ENCODE data around the gene GATAD1.
A peak's percentile ranks its signal among the peaks of the same experiment; 100 is the strongest.

GATAD1 gene

GRCh38 chr7:92417913-92418312 is 29.4 kb upstream of the GATAD1 start:
- no peak overlapping the region for H3K4me3 ChIP-seq (ENCODE audit: low read depth, low read length)
- H3K9me3 ChIP-seq (ENCODE audit: control insufficient read depth, insufficient read depth, low read depth, low read length): no peaks in the 10 kb centered on the region
- peaks cover 3% of the 10 kb centered on the region; the same call in 1 of the 2 replicates for H3K4me1 ChIP-seq (ENCODE audit: control insufficient read depth, insufficient read depth, low read length)
- no peak overlapping the region for H3K9ac ChIP-seq (ENCODE audit: low read length)
- no peaks in the 10 kb centered on the region for H3K36me3 ChIP-seq (ENCODE audit: control insufficient read depth, insufficient read depth, low read length)
- H3K27me3 ChIP-seq (ENCODE audit: control insufficient read depth, insufficient read depth, low read length): no peaks in the 10 kb centered on the region
- H3K27ac ChIP-seq (ENCODE audit: low read depth, low read length): no peak overlapping the region

DNA sequence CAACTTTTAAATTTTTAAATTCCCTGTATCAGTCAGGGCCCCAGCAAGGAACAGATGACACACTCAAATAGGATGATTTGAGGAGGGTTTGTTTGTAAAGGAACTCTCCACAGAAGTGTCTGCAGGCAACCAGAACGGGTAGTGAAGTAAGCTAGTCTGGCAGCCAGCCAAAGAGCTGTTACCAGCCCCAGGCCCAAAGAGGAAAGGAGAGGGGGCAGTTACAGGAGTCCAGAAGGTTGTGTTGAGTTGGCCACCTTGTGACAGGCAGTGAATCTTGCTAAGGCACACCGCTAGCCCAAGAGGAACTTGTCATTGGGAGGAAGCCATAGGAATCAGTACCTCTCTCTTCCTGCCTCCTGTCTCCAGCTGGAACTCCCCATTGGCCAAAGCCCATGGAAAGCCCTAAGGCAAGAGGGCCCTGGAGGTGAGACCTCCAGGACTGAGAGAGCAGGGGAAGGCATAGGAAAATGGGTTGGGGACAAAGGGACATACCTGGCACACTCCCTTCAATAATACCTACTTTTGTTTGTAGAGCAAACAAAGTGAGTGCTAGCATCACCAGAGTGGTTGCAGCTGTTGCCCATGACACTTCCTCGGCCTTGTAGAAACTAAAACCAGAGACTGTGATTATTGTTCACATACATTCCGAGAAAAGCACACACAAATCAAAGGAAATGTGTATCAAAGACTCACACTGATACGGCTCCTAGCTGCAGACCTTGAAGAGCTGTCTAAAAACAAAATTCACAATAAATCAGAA is 25.4 kb upstream of the GATAD1 start:
- no peaks in the 10 kb centered on the region for H3K9me3 ChIP-seq (ENCODE audit: control insufficient read depth, insufficient read depth, low read depth, low read length)
- H3K27me3 ChIP-seq (ENCODE audit: control insufficient read depth, insufficient read depth, low read length): no peaks in the 10 kb centered on the region
- H3K9ac ChIP-seq (ENCODE audit: low read length): no peak overlapping the region
- no peak overlapping the region for H3K27ac ChIP-seq (ENCODE audit: low read depth, low read length)
- no peaks in the 10 kb centered on the region for H3K36me3 ChIP-seq (ENCODE audit: control insufficient read depth, insufficient read depth, low read length)
- peaks cover 14% of the 10 kb centered on the region for H3K4me1 ChIP-seq (ENCODE audit: control insufficient read depth, insufficient read depth, low read length)
- no peak overlapping the region for H3K4me3 ChIP-seq (ENCODE audit: low read depth, low read length)

GRCh38 chr7:92422926-92423325 is 24.4 kb upstream of the GATAD1 start:
- H3K27ac ChIP-seq (ENCODE audit: low read depth, low read length): no peak overlapping the region
- H3K9ac ChIP-seq (ENCODE audit: low read length): no peak overlapping the region
- no peaks in the 10 kb centered on the region for H3K27me3 ChIP-seq (ENCODE audit: control insufficient read depth, insufficient read depth, low read length)
- no peaks in the 10 kb centered on the region for H3K9me3 ChIP-seq (ENCODE audit: control insufficient read depth, insufficient read depth, low read depth, low read length)
- H3K4me3 ChIP-seq (ENCODE audit: low read depth, low read length): no peak overlapping the region
- no peaks in the 10 kb centered on the region for H3K36me3 ChIP-seq (ENCODE audit: control insufficient read depth, insufficient read depth, low read length)
- peaks cover 12% of the 10 kb centered on the region for H3K4me1 ChIP-seq (ENCODE audit: control insufficient read depth, insufficient read depth, low read length)

GRCh38 chr7:92423710-92424131 is 23.6 kb upstream of the GATAD1 start:
- H3K27me3 ChIP-seq (ENCODE audit: control insufficient read depth, insufficient read depth, low read length): no peaks in the 10 kb centered on the region
- H3K4me1 ChIP-seq (ENCODE audit: control insufficient read depth, insufficient read depth, low read length): peaks cover 12% of the 10 kb centered on the region
- H3K27ac ChIP-seq (ENCODE audit: low read depth, low read length): no peak overlapping the region
- no peaks in the 10 kb centered on the region for H3K9me3 ChIP-seq (ENCODE audit: control insufficient read depth, insufficient read depth, low read depth, low read length)
- 0 out of 2 replicates have a peak overlapping the region, but pooled peaks have one; percentile 72 for H3K4me3 ChIP-seq (ENCODE audit: low read depth, low read length)
- no peak overlapping the region for H3K9ac ChIP-seq (ENCODE audit: low read length)
- H3K36me3 ChIP-seq (ENCODE audit: control insufficient read depth, insufficient read depth, low read length): no peaks in the 10 kb centered on the region

DNA sequence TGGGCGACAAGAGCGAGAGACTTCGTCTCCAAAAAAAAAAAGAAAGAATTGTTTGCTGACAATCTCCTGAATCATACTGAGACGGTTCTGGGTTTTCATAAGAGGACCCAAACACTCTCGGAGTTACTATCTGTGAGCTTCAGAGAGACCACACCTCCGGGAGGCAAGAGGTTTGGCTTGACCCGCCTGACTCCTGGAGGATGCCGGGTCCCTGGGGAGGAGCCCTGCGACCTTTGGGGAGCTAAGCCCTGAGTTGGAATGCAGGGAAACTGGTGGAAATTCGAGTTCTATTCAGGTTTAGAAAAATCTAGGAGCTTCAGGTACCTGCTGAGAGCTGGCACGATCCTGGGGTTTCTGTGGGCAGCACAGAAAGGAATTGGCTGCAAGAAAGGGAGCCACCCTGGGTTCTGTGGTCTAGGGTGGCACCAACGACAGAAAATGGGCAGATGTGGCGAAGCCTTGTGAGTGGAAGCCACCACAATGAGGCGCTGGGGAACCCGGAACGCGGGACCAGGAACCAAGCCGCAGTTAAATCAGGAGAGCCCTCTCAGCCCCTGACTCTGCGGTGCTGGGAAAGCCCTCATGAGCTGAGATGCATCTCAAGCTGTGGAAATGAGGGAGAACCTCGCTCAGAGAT is 21.9 kb upstream of the GATAD1 start:
- H3K4me1 ChIP-seq (ENCODE audit: control insufficient read depth, insufficient read depth, low read length): peaks cover 12% of the 10 kb centered on the region
- no peaks in the 10 kb centered on the region for H3K36me3 ChIP-seq (ENCODE audit: control insufficient read depth, insufficient read depth, low read length)
- H3K4me3 ChIP-seq (ENCODE audit: low read depth, low read length): no peak overlapping the region
- H3K9ac ChIP-seq (ENCODE audit: low read length): no peak overlapping the region
- no peaks in the 10 kb centered on the region for H3K27me3 ChIP-seq (ENCODE audit: control insufficient read depth, insufficient read depth, low read length)
- H3K9me3 ChIP-seq (ENCODE audit: control insufficient read depth, insufficient read depth, low read depth, low read length): no peaks in the 10 kb centered on the region
- no peak overlapping the region for H3K27ac ChIP-seq (ENCODE audit: low read depth, low read length)

GRCh38 chr7:92427193-92427592 is 20.1 kb upstream of the GATAD1 start:
- H3K27me3 ChIP-seq (ENCODE audit: control insufficient read depth, insufficient read depth, low read length): no peaks in the 10 kb centered on the region
- peaks cover 12% of the 10 kb centered on the region for H3K4me1 ChIP-seq (ENCODE audit: control insufficient read depth, insufficient read depth, low read length)
- H3K4me3 ChIP-seq (ENCODE audit: low read depth, low read length): no peak overlapping the region
- H3K36me3 ChIP-seq (ENCODE audit: control insufficient read depth, insufficient read depth, low read length): no peaks in the 10 kb centered on the region
- no peak overlapping the region for H3K27ac ChIP-seq (ENCODE audit: low read depth, low read length)
- H3K9ac ChIP-seq (ENCODE audit: low read length): no peak overlapping the region
- no peaks in the 10 kb centered on the region for H3K9me3 ChIP-seq (ENCODE audit: control insufficient read depth, insufficient read depth, low read depth, low read length)

- Histone ChIP-seq H3K27me3 (ENCODE audit: control insufficient read depth, insufficient read depth, low read length) (no peaks in the 10 kb centered on the region), H3K9me3 (ENCODE audit: control insufficient read depth, insufficient read depth, low read depth, low read length) (no peaks in the 10 kb centered on the region), H3K4me3 (ENCODE audit: low read depth, low read length) (no peak overlapping the region), H3K9ac (ENCODE audit: low read length) (no peak overlapping the region), H3K36me3 (ENCODE audit: control insufficient read depth, insufficient read depth, low read length) (no peaks in the 10 kb centered on the region), H3K4me1 (ENCODE audit: control insufficient read depth, insufficient read depth, low read length) (peaks cover 12% of the 10 kb centered on the region), H3K27ac (ENCODE audit: low read depth, low read length) (no peak overlapping the region)
Measured at GRCh38 chr7:92432299-92432946, 14.9 kb upstream of the GATAD1 start.

- no peak overlapping the region for H3K9ac ChIP-seq (ENCODE audit: low read length)
- no peaks in the 10 kb centered on the region for H3K27me3 ChIP-seq (ENCODE audit: control insufficient read depth, insufficient read depth, low read length)
- no peak overlapping the region for H3K27ac ChIP-seq (ENCODE audit: low read depth, low read length)
- peaks cover 13% of the 10 kb centered on the region for H3K4me1 ChIP-seq (ENCODE audit: control insufficient read depth, insufficient read depth, low read length)
- H3K36me3 ChIP-seq (ENCODE audit: control insufficient read depth, insufficient read depth, low read length): no peaks in the 10 kb centered on the region
- no peaks in the 10 kb centered on the region for H3K9me3 ChIP-seq (ENCODE audit: control insufficient read depth, insufficient read depth, low read depth, low read length)
- H3K4me3 ChIP-seq (ENCODE audit: low read depth, low read length): no peak overlapping the region
Measured at GRCh38 chr7:92433019-92433418, 14.3 kb upstream of the GATAD1 start.

GRCh38 chr7:92435542-92435941 is 11.7 kb upstream of the GATAD1 start:
- Histone ChIP-seq H3K9me3 (ENCODE audit: control insufficient read depth, insufficient read depth, low read depth, low read length) (no peaks in the 10 kb centered on the region), H3K4me3 (ENCODE audit: low read depth, low read length) (no peak overlapping the region), H3K4me1 (ENCODE audit: control insufficient read depth, insufficient read depth, low read length) (peaks cover 19% of the 10 kb centered on the region), H3K27me3 (ENCODE audit: control insufficient read depth, insufficient read depth, low read length) (no peaks in the 10 kb centered on the region), H3K36me3 (ENCODE audit: control insufficient read depth, insufficient read depth, low read length) (no peaks in the 10 kb centered on the region), H3K27ac (ENCODE audit: low read depth, low read length) (no peak overlapping the region), H3K9ac (ENCODE audit: low read length) (no peak overlapping the region)

- Histone ChIP-seq H3K9ac (ENCODE audit: low read length) (no peak overlapping the region), H3K4me3 (ENCODE audit: low read depth, low read length) (peak overlapping the region; percentile 28; the same call in 1 of the 2 replicates), H3K27me3 (ENCODE audit: control insufficient read depth, insufficient read depth, low read length) (no peaks in the 10 kb centered on the region), H3K4me1 (ENCODE audit: control insufficient read depth, insufficient read depth, low read length) (peaks cover 19% of the 10 kb centered on the region), H3K36me3 (ENCODE audit: control insufficient read depth, insufficient read depth, low read length) (no peaks in the 10 kb centered on the region), H3K9me3 (ENCODE audit: control insufficient read depth, insufficient read depth, low read depth, low read length) (no peaks in the 10 kb centered on the region), H3K27ac (ENCODE audit: low read depth, low read length) (no peak overlapping the region)
Measured at GRCh38 chr7:92436612-92437445, 10.5 kb upstream of the GATAD1 start.
